ENCODE measurements around the gene TMOD2.

- TF ChIP-seq CTCF (IDR thresholded peaks at IDR 0.05; ENCODE audit: low read depth, low read length), result no peak
- TF ChIP-seq POLR2A (IDR thresholded peaks at IDR 0.05; ENCODE audit: extremely low read depth, insufficient read length), result no peak
- no peak for TF ChIP-seq MAX (IDR thresholded peaks at IDR 0.05; ENCODE audit: low read depth, low read length)
Observed at GRCh38 chr15:51802593-51802992, 51.2 kb downstream of the TMOD2 start.
